Mesothelial cell of epicardium (in vitro differentiated cells): ENCODE measurements around the gene RTL1. TPM values are rescaled to one million over a fixed set of nuclear protein-coding genes. Genes with fewer than 3 reads are reported as not detected.
A peak's percentile ranks its signal among the peaks of the same experiment; 100 is the strongest.

Source experiments
- DNase-seq, 2 experiments: peaks; one replicate each; pipeline ENCODE4 v3.0.0; 2021; ENCODE audit warnings: low spot score in 2 of 2; ENCODE audit not compliant: unreplicated experiment in 2 of 2
- H3K27ac Mint-ChIP-seq: 2 replicates; pipeline ENCODE4 v1.8.0; 2021; ENCODE audit warnings: mixed read lengths
- H3K27me3 Mint-ChIP-seq: 2 replicates; pipeline ENCODE4 v1.8.0; 2021; ENCODE audit warnings: low read depth, mixed read lengths
- H3K36me3 Mint-ChIP-seq: 2 replicates; pipeline ENCODE4 v1.8.0; 2021; ENCODE audit warnings: mixed read lengths
- H3K4me1 Mint-ChIP-seq: 2 replicates; pipeline ENCODE4 v1.8.0; 2021; ENCODE audit warnings: mixed read lengths
- H3K4me3 Mint-ChIP-seq: 2 replicates; pipeline ENCODE4 v1.8.0; 2021; ENCODE audit warnings: mild to moderate bottlenecking, moderate library complexity, mixed read lengths
- H3K9me3 Mint-ChIP-seq: 2 replicates; pipeline ENCODE4 v1.8.0; 2021; ENCODE audit warnings: mixed read lengths
- total RNA-seq: library from RNA; stranded (reverse); gene quantifications from 3 replicates; pipeline ENCODE4 v1.2.1, GENCODE V29; 2021
- TF ChIP-seq, protein P1 (sequence below): fragments of 200-600 bp; sonication (generic); IDR thresholded peaks from one replicate; pipeline ENCODE4 v1.5.0; 2021; ENCODE audit warnings: antibody characterized with exemption; ENCODE audit not compliant: unreplicated experiment

Gene RTL1
- total RNA-seq, 1 donor from 2014 or later, result 9.3 TPM

DNA sequence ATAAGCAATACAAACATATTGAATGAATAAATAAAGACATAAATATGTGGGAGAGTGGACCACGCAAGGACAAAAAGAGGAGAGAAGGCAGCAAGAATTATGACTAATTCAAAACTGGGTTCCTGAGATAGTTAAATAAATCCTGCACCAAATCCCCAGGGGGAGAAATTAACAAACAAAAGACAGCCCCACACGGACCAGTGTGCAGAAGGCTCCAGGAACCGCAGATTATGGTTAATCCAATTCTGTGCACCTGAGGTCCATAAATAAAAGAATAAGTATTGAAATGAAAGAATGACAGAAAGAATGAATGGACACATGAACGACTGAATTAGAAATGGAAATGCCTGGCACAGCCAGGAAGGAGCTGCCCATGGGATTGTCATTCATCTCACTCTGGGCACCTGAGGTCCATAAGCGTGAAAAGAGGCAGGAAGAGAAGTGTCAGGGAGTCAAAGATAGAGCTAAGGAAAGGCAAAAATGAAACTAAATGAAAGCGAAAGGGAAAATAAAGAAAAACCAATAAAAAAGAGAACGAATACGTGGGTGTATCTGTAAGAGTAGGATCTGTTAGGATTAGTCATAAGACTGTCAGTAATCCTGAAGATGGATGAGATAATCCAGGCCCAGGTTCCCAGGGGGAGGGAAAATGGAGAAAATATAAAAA, 54.3 kb downstream of the RTL1 start:
- H3K27ac Mint-ChIP-seq, result no peak overlapping the region
- TF ChIP-seq, protein P1, sequence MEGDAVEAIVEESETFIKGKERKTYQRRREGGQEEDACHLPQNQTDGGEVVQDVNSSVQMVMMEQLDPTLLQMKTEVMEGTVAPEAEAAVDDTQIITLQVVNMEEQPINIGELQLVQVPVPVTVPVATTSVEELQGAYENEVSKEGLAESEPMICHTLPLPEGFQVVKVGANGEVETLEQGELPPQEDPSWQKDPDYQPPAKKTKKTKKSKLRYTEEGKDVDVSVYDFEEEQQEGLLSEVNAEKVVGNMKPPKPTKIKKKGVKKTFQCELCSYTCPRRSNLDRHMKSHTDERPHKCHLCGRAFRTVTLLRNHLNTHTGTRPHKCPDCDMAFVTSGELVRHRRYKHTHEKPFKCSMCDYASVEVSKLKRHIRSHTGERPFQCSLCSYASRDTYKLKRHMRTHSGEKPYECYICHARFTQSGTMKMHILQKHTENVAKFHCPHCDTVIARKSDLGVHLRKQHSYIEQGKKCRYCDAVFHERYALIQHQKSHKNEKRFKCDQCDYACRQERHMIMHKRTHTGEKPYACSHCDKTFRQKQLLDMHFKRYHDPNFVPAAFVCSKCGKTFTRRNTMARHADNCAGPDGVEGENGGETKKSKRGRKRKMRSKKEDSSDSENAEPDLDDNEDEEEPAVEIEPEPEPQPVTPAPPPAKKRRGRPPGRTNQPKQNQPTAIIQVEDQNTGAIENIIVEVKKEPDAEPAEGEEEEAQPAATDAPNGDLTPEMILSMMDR, result no peak
- H3K27me3 Mint-ChIP-seq, result no peaks in the 10 kb centered on the region
- no peak for DNase-seq
- no peak overlapping the region for H3K4me3 Mint-ChIP-seq
- H3K9me3 Mint-ChIP-seq, result no peaks in the 10 kb centered on the region
- no peaks in the 10 kb centered on the region for H3K36me3 Mint-ChIP-seq
- H3K4me1 Mint-ChIP-seq, result peaks cover 3% of the 10 kb centered on the region

DNA sequence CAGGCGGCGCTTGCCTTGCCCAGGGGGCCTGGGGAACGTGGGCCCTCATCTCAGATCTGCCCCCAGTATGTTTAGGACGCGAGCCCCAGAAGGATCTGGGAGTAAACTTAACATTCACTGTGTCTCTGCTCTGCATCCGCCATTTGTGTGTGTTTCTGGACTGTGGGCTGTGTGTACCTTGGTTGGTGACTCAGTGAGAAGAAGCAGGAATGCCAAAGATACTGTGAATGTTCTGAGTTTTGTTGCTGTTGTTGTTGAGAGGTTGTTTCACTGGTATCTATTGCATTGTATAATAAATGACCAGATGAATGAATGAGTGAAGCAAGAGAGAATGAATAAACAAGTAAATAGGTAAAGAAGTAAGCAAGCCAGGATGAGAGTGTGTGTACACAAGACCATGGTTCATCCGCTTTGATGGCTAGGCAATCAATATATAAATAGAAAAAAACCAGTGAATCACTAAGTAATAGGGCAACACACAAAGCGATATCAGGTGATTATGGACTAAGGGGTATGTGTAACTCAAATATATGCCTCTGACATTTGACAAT, 57.1 kb downstream of the RTL1 start:
- Mint-ChIP-seq H3K4me3 (no peak overlapping the region), H3K36me3 (no peaks in the 10 kb centered on the region), H3K27me3 (no peaks in the 10 kb centered on the region), H3K9me3 (no peaks in the 10 kb centered on the region), H3K4me1 (peaks cover 22% of the 10 kb centered on the region), H3K27ac (no peak overlapping the region)
- TF ChIP-seq, protein P1, result no peak
- DNase-seq, result no peak

DNA sequence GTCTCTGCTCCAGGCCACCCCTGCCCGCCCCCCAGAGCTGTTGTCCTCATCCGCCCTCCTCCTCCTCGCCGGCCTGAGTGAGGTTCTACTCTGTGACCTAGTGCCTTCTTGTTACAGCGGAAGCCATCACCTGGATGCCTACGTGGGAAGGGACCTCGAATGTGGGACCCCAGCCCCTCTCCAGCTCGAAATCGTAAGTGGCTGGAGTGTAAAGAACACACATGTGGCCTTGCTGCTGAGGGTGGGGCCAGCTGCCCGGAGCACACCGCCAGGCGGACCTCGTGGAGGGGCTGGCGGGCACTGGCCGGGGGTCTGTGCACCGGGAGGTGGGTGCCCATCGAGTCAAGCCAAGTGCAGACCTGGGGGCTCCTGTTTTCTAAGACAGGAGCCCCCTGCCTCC, 58.2 kb downstream of the RTL1 start:
- no peak overlapping the region for H3K4me3 Mint-ChIP-seq
- peaks cover 27% of the 10 kb centered on the region for H3K4me1 Mint-ChIP-seq
- H3K27ac Mint-ChIP-seq, result no peak overlapping the region
- no peaks in the 10 kb centered on the region for H3K9me3 Mint-ChIP-seq
- H3K27me3 Mint-ChIP-seq, result no peaks in the 10 kb centered on the region
- no peaks in the 10 kb centered on the region for H3K36me3 Mint-ChIP-seq
- DNase-seq, result no peak
- TF ChIP-seq, protein P1, result no peak

DNA sequence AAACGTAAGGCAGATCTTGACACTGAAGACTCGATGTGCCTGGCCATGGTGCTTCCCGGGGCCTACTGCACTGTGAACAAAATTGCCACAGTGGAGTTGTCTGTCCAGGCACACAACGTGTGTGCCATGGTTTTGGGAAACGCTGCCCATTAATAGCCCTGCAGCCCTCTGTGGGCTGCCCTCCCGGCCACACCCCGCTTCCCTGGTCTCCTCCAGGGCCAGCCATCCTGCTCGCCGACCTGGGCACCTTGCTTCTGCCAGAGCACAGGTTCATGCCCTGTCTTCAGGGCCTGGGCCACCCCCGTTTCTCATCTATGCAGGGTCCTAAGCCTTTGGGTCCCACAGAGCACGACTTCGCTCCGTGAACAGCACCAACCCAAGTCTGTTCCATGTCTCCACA, 58.7 kb downstream of the RTL1 start:
- Mint-ChIP-seq H3K27me3 (no peaks in the 10 kb centered on the region), H3K27ac (no peak overlapping the region), H3K36me3 (no peaks in the 10 kb centered on the region), H3K4me1 (peaks cover 32% of the 10 kb centered on the region), H3K9me3 (no peaks in the 10 kb centered on the region), H3K4me3 (no peak overlapping the region)
- DNase-seq, result no peak
- TF ChIP-seq, protein P1, result no peak

DNA sequence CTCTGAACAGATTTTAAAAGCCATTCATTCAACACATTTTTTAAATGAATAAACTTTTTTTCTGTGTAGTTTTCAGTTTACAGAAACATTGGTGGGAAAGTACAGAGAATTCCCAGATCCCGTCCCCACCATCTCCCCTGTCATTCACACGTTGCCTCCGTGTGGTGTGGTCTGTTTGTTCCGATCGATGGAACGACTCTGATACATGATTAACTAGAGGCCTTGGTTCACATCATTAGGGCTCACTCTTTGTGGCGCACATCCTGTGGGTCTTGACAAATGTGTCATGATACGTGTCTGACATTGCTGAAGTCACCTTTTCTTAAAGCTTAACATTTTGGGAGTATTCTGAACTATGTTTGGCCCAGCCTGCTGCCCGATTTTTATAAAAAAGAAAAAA, 59.1 kb downstream of the RTL1 start:
- no peak overlapping the region for H3K4me3 Mint-ChIP-seq
- no peaks in the 10 kb centered on the region for H3K9me3 Mint-ChIP-seq
- peak overlapping the region; percentile 17 for H3K27ac Mint-ChIP-seq
- H3K27me3 Mint-ChIP-seq, result no peaks in the 10 kb centered on the region
- no peaks in the 10 kb centered on the region for H3K36me3 Mint-ChIP-seq
- DNase-seq, result no peak
- TF ChIP-seq, protein P1, result no peak
- peaks cover 36% of the 10 kb centered on the region for H3K4me1 Mint-ChIP-seq
